HG02763 (cell line): ENCODE data around the gene KBTBD7.

Source experiments
- ATAC-seq: cut with Tn5 transposase; IDR thresholded peaks from one replicate; pipeline ENCODE4 v1.9.1; 2021; ENCODE audit warnings: mild to moderate bottlenecking, moderate library complexity; ENCODE audit not compliant: unreplicated experiment

KBTBD7 gene

DNA sequence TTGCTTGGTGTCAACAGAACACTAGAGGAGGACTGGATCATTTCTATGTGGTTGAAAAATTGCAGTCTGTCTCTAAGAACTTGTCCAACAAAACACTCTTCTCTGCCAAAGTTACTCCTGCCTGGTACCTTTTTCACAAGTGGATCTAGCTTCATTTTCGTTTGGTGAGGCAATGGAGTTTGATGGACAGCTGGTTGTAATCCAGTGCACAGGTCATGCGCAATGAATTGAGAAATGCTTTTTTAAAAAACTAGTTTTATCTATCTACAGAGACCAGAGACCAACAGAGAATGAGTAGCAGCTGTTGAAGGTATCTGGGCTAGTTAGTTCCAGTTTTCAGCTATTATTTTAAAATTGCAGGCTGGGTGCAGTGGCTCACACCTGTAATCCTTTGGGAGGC is 49.8 kb downstream of the KBTBD7 start:
- ATAC-seq, result no peak
